HG02840 (cell line): ENCODE measurements around the gene MC3R.

Source experiments
- ATAC-seq: cut with Tn5 transposase; IDR thresholded peaks from one replicate; pipeline ENCODE4 v1.9.1; 2021; ENCODE audit warnings: mild to moderate bottlenecking, moderate library complexity, moderate number of reproducible peaks; ENCODE audit not compliant: unreplicated experiment, low FRiP score

MC3R gene

DNA sequence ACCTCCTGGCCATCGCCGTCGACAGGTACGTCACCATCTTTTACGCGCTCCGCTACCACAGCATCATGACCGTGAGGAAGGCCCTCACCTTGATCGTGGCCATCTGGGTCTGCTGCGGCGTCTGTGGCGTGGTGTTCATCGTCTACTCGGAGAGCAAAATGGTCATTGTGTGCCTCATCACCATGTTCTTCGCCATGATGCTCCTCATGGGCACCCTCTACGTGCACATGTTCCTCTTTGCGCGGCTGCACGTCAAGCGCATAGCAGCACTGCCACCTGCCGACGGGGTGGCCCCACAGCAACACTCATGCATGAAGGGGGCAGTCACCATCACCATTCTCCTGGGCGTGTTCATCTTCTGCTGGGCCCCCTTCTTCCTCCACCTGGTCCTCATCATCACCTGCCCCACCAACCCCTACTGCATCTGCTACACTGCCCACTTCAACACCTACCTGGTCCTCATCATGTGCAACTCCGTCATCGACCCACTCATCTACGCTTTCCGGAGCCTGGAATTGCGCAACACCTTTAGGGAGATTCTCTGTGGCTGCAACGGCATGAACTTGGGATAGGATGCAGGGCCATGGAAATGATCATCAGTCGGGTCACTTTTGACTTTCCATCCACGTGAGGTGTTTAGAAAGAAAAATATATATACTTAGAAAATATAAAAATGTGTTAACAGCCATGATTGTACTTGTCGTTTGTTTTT is 868 bp downstream of the MC3R start:
- ATAC-seq, result no peak

- ATAC-seq, result no peak
Observed at GRCh38 chr20:56249956-56250355, 1.4 kb downstream of the MC3R start.

- ATAC-seq, result no peak
Observed at GRCh38 chr20:56257604-56258003, 9.1 kb downstream of the MC3R start.

- no peak for ATAC-seq
Observed at GRCh38 chr20:56259948-56260347, 11.4 kb downstream of the MC3R start.

GRCh38 chr20:56268536-56268935 is 20.0 kb downstream of the MC3R start:
- no peak for ATAC-seq

GRCh38 chr20:56271974-56272373 is 23.4 kb downstream of the MC3R start:
- ATAC-seq, result no peak

DNA sequence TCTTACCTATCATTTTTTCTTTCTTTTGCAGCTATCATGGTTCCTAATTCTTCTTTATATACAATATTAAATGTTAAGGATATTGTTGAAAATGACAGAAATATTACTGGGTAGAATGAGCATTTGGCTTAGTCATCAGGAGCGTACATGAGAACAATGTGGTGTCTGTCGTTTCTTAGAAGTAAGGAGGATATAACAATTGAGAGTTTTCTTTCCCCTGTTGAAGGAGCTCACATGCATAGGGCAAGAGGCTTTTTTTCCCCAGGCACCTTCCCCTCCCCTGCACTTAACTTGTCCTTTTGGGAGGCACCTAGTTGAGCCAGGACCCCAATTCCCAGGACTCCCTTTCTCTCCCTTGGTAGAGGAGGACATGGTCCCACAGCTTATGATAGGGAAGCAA is 25.0 kb downstream of the MC3R start:
- no peak for ATAC-seq

- no peak for ATAC-seq
Observed at GRCh38 chr20:56274156-56274555, 25.6 kb downstream of the MC3R start.

- ATAC-seq, result no peak
Observed at GRCh38 chr20:56278196-56278595, 29.7 kb downstream of the MC3R start.

GRCh38 chr20:56285496-56285895 is 37.0 kb downstream of the MC3R start:
- ATAC-seq, result no peak

GRCh38 chr20:56289652-56290051 is 41.1 kb downstream of the MC3R start:
- ATAC-seq, result no peak

DNA sequence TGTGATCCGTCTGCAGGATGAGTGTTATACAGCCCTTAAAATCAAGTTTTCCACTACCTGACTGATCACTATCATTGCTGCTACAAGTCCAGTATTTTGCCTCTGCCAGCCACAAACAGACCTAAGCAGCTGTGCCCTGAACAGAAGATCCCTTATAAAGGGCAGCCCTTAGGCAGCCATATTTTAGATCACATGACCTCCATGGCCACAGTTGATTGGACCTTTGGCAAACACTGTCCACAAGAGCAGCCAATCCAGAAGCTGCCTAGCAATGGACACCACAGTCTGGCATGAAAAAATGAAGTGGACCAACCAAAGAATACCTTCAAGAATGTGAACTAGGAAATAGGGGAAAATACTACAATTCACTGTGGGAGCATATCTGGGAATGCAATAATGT is 50.8 kb downstream of the MC3R start:
- no peak for ATAC-seq
